K562 (cell line): ENCODE measurements around the gene HMGXB3. TPM values are rescaled to one million over a fixed set of nuclear protein-coding genes. Genes with fewer than 3 reads are reported as not detected.

ENCODE experiments used
- CEBPG ChIP-seq, 3 experiments: fragments of 200-800 bp in 1 of 3; sonication (Bioruptor generic) in 1 of 3; sonication (generic) in 1 of 3; formaldehyde crosslinking in 1 of 3; IDR thresholded peaks in 2 of 3; conservative IDR thresholded peaks in 1 of 3; 2 replicates each; pipeline versions ENCODE4 v1.6.1 to v1.8.0; 2016 to 2022; ENCODE audit warnings: missing compliant biosample characterization in 2 of 3, missing genetic modification characterization in 2 of 3, mild to moderate bottlenecking in 1 of 3, missing genetic modification reagents in 1 of 3
- CEBPZ ChIP-seq: fragments of 150-350 bp; IDR thresholded peaks from 2 replicates; pipeline ENCODE4 v1.6.1; 2014; ENCODE audit warnings: low read depth, mild to moderate bottlenecking, low read length, borderline replicate concordance
- CTBP1 ChIP-seq: fragments of 450-650 bp; IDR thresholded peaks from 2 replicates; pipeline ENCODE4 v1.6.1; 2016; ENCODE audit warnings: borderline replicate concordance
- CXXC5 ChIP-seq: fragments of 250-450 bp; sonication (Bioruptor Pico); IDR thresholded peaks from 2 replicates; pipeline ENCODE4 v1.8.0; 2022; ENCODE audit warnings: inconsistent platforms, mild to moderate bottlenecking, moderate library complexity
- KDM1A ChIP-seq, 2 experiments: fragments of 450-650 bp; IDR thresholded peaks; 2 replicates each; pipeline ENCODE4 v1.6.1; 2016; ENCODE audit warnings: mild to moderate bottlenecking in 2 of 2
- MED1 ChIP-seq: sonication (generic); formaldehyde crosslinking; IDR thresholded peaks from 2 replicates; pipeline ENCODE4 v1.8.1; 2023; ENCODE audit warnings: missing genetic modification reagents, borderline replicate concordance
- MEIS2 ChIP-seq: fragments of 450-650 bp; IDR thresholded peaks from 2 replicates; pipeline ENCODE4 v1.6.1; 2014; ENCODE audit warnings: mild to moderate bottlenecking; ENCODE audit not compliant: partially characterized antibody
- NCOA6 ChIP-seq: fragments of 450-650 bp; IDR thresholded peaks from 2 replicates; pipeline ENCODE4 v1.6.1; 2017; ENCODE audit warnings: mild to moderate bottlenecking
- RUNX1 ChIP-seq: sonication (generic); IDR thresholded peaks from 2 replicates; pipeline ENCODE4 v1.6.1; 2016; ENCODE audit warnings: antibody characterized with exemption, low read depth
- TSC22D4 ChIP-seq: fragments of 450-650 bp; IDR thresholded peaks from 2 replicates; pipeline ENCODE4 v1.6.1; 2016; ENCODE audit warnings: missing genetic modification characterization, missing biosample characterization, control low read depth
- ZNF57 ChIP-seq: fragments of 450-650 bp; formaldehyde crosslinking; IDR thresholded peaks from 2 replicates; pipeline ENCODE4 v1.4.0; 2020; ENCODE audit warnings: mild to moderate bottlenecking, moderate library complexity
- polyA plus RNA-seq, 8 experiments: library from polyadenylated mRNA; depleted of rRNA in 4 of 8; stranded (reverse) in 5 of 8; unstranded in 3 of 8; fragments of >200 nt; fragmentation: Nextera tagmentation in 2 of 8; fragmentation: Illumina TruSeq in 1 of 8; extraction: Ambion mirVana in 2 of 8; extraction: Trizol in 1 of 8; gene quantifications; 2 replicates each; pipeline versions ENCODE4 v1.2.1 to v1.2.3, GENCODE V29; 2011 to 2014; ENCODE audit warnings: inconsistent platforms in 1 of 8, missing spikeins in 1 of 8
- total RNA-seq, 7 experiments: library from RNA; depleted of rRNA in 6 of 7; stranded (reverse); fragments of >200 nt in 6 of 7; fragmentation: Illumina TruSeq in 2 of 7; extraction: Trizol in 2 of 7; gene quantifications; 2 replicates each; pipeline versions ENCODE4 v1.2.1 to v1.2.3, GENCODE V29; 2011 to 2021; ENCODE audit warnings: low replicate concordance in 1 of 7
- TF ChIP-seq, protein P1 (sequence below): sonication (generic); formaldehyde crosslinking; IDR thresholded peaks from 2 replicates; pipeline ENCODE4 v1.8.0; 2022; ENCODE audit warnings: missing genetic modification reagents, mild to moderate bottlenecking, moderate library complexity, borderline replicate concordance
- TF ChIP-seq, protein P2 (sequence below), 2 experiments: IDR thresholded peaks in 1 of 2; conservative IDR thresholded peaks in 1 of 2; 2 replicates each; pipeline ENCODE4 v1.6.1; 2016; ENCODE audit warnings: low read depth in 2 of 2, mild to moderate bottlenecking in 1 of 2, missing compliant biosample characterization in 1 of 2, missing genetic modification characterization in 1 of 2, moderate library complexity in 1 of 2
- TF ChIP-seq, protein P3 (sequence below): fragments of 250-450 bp; sonication (Bioruptor Pico); IDR thresholded peaks from 2 replicates; pipeline ENCODE4 v1.5.0; 2021; ENCODE audit warnings: mild to moderate bottlenecking, borderline replicate concordance

Gene HMGXB3
- total and polyA plus RNA-seq, 9 of the 15 experiments (the other 6 are each of a cell fraction or from before 2014, with no cell fraction given) = 1.8 to 44.1 (median 32.2) TPM

DNA sequence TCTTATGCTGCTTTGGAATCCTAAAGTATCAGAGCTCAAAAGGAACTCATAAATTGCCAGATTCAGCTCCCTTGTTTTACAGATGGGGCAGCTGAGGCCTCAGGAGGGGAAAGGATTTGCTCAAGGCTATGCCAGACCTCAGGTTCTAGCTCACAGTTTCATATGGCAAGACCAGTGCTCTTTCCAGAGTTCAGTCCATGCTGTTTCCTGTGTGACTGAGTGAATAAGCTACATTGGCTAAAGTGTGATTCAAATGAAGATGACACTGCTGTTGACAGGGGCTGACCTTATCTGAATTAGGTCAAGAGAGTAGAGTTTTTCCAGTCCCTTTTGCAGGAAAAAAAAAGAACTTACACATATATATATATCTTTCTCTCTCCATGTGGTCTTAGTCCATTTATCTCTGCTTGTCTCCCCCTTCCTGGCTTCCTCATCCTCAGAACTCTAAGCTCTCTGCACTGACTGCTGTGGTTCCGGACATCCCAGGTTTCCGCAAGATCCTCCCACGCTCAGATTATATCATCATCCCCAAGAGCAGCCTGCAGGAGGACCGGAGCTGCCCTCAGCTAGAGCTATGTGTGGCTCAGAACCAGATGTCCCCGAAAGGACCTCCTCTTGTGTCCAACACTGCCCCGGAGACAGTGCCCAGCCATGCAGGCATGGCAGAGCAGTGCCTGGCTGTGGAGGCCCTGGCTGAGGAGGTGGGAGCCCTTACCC is 9.3 kb downstream of the HMGXB3 start (continued):
- TF ChIP-seq CEBPG (CRISPR knock-in tag; IDR thresholded peaks at IDR 0.05) (no peak), CEBPG (tag; conservative IDR thresholded peaks at IDR 0.05 in 1 of 2, IDR thresholded peaks at IDR 0.05 in 1 of 2) (no peak), NCOA6 (no peak), MEIS2 (peak; percentile 37), MED1 (no peak), CTBP1 (peak; percentile 40; the same call in 1 of the 2 replicates), RUNX1 (no peak), CXXC5 (CRISPR knock-in tag) (0 out of 2 replicates have a peak, but pooled peaks have one; percentile 22), CEBPZ (no peak), TSC22D4 (tag) (no peak), KDM1A (IDR thresholded peaks at IDR 0.05) (peak in 1 of 2 experiments; percentile 27; a peak in 1 of 4 replicates), ZNF57 (CRISPR knock-in tag) (no peak)
- TF ChIP-seq, protein P1, sequence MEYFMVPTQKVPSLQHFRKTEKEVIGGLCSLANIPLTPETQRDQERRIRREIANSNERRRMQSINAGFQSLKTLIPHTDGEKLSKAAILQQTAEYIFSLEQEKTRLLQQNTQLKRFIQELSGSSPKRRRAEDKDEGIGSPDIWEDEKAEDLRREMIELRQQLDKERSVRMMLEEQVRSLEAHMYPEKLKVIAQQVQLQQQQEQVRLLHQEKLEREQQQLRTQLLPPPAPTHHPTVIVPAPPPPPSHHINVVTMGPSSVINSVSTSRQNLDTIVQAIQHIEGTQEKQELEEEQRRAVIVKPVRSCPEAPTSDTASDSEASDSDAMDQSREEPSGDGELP (CRISPR knock-in tag) = peak; percentile 57; the same call in 1 of the 2 replicates
- TF ChIP-seq, protein P2, sequence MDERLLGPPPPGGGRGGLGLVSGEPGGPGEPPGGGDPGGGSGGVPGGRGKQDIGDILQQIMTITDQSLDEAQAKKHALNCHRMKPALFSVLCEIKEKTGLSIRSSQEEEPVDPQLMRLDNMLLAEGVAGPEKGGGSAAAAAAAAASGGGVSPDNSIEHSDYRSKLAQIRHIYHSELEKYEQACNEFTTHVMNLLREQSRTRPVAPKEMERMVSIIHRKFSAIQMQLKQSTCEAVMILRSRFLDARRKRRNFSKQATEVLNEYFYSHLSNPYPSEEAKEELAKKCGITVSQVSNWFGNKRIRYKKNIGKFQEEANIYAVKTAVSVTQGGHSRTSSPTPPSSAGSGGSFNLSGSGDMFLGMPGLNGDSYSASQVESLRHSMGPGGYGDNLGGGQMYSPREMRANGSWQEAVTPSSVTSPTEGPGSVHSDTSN (CRISPR knock-in tag; IDR thresholded peaks at IDR 0.05; ENCODE audit: low read depth) = no peak
- TF ChIP-seq, protein P2 (tag; conservative IDR thresholded peaks at IDR 0.05; ENCODE audit: low read depth) = peak; percentile 59
- TF ChIP-seq, protein P3, sequence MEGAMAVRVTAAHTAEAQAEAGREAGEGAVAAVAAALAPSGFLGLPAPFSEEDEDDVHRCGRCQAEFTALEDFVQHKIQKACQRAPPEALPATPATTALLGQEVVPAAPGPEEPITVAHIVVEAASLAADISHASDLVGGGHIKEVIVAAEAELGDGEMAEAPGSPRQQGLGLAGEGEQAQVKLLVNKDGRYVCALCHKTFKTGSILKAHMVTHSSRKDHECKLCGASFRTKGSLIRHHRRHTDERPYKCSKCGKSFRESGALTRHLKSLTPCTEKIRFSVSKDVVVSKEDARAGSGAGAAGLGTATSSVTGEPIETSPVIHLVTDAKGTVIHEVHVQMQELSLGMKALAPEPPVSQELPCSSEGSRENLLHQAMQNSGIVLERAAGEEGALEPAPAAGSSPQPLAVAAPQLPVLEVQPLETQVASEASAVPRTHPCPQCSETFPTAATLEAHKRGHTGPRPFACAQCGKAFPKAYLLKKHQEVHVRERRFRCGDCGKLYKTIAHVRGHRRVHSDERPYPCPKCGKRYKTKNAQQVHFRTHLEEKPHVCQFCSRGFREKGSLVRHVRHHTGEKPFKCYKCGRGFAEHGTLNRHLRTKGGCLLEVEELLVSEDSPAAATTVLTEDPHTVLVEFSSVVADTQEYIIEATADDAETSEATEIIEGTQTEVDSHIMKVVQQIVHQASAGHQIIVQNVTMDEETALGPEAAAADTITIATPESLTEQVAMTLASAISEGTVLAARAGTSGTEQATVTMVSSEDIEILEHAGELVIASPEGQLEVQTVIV (CRISPR knock-in tag) = no peak
